Hematopoietic multipotent progenitor cell treated with erythropoietin and hydrocortisone succinate and interleukin-3 and kit ligand, for 4 days (in vitro differentiated cells): Measurements from ENCODE around the gene WDR38.
A peak's percentile ranks its signal among the peaks of the same experiment; 100 is the strongest.

ENCODE experiments used
- DNase-seq: peaks from one replicate; pipeline ENCODE4 v3.0.0-alpha.2; 2015

The WDR38 gene

GRCh38 chr9:124852829-124853531 is at the start of gene WDR38:
TSS of gene WDR38 (plus strand) at chr9:124853460. CDS start at chr9:124853532, 72 bp downstream.
- DNase-seq = peak; percentile 88

DNA sequence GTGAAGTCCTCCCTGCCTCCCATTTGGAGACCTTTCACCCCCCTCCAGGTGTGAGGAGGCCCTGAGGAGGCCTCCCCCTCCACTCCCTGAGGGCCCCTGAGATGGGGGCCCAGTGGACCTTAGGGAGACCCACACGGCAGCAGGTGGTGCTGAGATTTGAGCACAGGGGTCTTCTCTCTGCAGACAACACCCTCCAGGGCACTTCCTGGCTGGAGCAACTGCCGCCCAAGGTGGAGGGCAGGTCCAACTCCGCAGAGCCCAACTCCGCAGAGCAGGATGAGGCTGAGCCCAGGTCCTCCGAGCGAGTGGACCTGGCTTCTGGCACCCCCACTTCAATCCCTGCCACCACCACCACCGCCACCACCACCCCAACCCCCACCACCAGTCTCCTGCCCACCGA is 49.3 kb upstream of the WDR38 start:
- DNase-seq = no peak

DNA sequence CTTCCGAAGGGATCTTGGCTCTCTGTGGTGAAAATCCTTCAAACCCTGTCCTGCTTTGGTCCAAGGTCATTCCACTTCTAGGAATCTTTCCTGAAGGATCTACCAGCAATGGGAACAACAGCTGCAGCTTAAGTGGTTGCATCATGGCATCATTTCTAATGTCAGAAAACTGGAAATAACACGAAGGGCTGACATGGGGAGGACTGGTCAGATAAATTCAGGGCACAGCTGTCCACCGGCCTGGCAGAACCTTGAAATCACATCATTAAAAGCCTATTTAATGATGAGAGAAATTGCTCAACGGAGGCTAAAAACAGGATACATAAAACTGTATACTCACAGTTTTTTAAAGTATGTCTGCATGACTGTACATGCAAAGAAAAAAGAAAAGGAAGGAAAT is 48.1 kb upstream of the WDR38 start:
- DNase-seq = no peak

GRCh38 chr9:124808246-124808956 is 44.9 kb upstream of the WDR38 start:
- DNase-seq = peak; percentile 18

DNA sequence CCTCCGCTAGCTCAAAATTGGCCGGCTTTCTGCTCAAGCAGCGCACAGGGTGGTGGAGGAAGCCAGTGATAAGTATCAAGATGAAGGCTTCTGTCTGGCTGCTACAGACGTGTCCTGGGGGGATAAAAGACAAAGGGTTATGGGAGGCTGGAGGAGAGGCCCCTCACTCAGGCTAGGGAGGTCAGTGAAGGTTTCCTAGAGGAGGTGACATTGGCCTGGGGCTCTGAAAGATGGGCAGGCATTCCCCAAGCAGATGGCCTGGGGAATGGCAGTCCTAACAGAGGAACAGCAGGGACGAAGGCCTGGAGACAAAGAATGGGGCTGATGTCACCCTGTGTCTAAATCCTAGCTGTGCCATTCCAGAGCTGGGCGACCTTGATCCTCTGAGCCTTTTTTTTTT is 44.0 kb upstream of the WDR38 start:
- no peak for DNase-seq

- no peak for DNase-seq
Observed at GRCh38 chr9:124809741-124810500, 43.3 kb upstream of the WDR38 start.

DNA sequence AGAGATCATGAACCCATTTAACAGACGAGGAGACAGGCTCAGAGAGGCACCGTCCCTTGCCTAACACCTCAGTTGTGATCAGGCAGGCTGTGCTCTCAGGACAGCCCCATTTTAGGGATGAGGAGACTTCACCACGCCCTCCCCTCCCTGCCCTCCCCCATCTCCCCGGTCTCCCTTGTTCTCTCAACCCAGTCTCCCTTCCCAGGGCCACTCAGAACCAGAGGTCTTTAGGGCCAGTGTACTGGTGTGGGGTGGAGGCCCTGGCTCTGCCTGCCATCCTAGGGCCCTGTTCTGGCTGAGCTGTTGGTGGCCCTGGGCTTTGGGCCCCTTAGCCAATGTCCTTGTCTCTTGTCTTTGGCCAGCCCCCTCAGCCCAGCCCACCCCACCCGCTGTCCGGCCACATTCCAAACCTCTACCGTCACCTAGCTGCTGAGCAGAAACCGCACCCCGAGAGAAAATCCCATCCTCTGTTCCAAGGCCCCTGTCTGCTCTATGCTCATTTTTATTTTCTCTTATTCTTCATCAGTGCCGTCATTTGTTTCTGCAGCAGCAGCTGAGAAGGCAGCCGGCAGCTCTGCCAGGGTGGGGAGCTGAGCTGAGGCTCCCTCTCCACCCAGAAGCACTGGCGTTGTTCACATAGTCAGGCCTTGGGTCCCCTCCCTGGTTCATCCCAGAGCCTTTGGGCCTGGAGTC is 42.5 kb upstream of the WDR38 start:
- no peak for DNase-seq

- peak; percentile 15 for DNase-seq
Observed at GRCh38 chr9:124812441-124812876, 40.8 kb upstream of the WDR38 start.

DNA sequence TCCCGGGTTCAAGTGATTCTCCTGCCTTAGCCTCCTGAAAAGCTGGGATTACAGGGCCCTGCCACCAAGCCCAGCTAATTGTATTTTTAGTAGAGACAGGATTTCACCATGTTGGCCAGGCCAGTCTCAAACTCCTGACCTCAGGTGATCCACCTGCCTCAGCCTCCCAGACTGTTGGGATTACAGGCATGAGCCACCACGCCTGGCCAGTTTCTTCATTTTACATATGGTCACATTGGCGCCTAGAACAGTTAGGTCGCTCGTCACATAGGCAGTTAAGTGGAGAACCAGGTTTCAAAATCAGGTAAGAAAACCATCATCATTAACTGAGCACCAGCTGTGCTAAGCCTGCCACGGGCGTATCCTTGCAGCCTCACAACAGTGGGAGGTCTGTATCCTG is 40.2 kb upstream of the WDR38 start:
- no peak for DNase-seq

- DNase-seq = no peak
Observed at GRCh38 chr9:124813501-124814163, 39.6 kb upstream of the WDR38 start.

DNA sequence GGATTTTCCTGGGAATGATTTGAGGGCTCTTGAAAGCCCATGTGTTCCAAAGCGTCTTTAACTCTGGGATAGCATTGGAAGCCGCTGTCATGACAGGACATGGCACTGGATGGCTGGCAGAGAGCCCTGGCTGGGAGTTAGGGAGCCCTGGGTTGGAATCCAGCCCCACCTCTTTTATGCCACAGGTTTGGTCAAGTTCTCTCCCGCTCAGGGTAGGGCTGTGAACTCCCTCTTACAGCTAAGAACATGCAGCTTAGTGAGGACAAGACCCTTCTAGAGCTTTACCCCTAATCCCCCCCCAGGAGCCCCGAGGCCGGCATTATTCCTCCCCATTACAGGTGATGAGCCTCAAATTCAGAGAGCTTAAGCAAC is 39.1 kb upstream of the WDR38 start:
- DNase-seq = no peak

- DNase-seq = no peak
Observed at GRCh38 chr9:124815601-124816000, 37.7 kb upstream of the WDR38 start.

- peak; percentile 54 for DNase-seq
Observed at GRCh38 chr9:124818431-124819281, 34.6 kb upstream of the WDR38 start.

GRCh38 chr9:124820698-124821623 is 32.3 kb upstream of the WDR38 start:
- no peak for DNase-seq

DNA sequence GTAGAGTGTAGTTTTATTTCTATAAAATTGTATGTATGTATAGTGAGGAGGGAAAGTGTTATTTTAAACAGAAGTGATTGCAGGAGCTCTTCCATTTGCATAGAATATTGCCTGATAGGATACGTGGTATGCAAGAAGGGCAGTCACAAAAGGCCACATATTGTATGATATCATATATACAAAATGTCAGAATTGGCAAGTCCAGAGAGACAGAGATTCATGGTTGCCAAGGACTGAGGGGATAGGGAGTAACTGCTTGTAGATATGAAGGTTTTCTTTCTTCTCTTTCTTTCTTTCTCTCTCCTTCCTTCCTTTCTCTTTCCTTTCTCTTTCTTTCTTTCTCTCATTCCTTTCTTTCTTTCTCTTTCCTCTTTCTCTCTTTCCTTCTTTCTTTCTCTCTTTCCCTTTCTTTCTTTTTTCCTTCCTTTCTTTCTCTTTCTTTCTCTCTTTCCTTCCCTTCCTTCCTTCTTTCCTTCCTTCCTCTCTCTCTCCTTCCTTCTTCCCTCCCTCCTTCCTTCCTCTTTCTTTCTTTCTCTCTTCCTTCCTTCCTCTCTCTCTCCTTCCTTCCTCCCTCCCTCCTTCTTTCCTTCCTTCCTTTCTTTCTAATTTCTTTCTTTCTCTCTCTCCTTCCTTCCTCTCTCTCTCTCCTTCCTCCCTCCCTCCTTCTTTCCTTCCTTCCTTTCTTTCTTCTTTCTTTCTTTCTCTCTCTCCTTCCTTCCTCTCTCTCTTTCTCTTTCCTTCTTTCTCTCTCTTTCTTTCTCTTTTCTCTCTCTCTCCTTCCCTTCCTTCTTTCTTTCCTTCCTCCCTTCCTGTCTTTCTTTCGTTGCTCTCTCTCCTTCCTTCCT is 24.5 kb upstream of the WDR38 start:
- DNase-seq = peak; percentile 20

DNA sequence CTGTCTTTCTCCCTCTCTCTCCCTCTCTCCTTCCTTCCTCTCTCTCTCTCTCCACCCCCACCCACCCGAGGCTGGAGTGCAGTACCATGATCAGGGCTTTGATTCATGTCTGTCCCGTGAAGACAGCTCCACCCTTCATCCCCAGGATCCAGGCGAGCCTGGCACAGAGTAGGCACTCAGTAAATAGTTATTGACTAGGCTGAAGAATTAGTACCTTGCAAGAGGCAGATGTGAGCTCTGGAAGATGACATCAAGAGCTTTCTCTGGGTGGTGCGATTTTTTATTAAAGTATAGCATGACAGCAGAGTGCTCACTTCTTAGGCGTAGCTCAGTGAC is 24.0 kb upstream of the WDR38 start:
- DNase-seq = no peak

GRCh38 chr9:124830593-124830992 is 22.7 kb upstream of the WDR38 start:
- no peak for DNase-seq

- peak; percentile 40 for DNase-seq
Observed at GRCh38 chr9:124831642-124832364, 21.5 kb upstream of the WDR38 start.

DNA sequence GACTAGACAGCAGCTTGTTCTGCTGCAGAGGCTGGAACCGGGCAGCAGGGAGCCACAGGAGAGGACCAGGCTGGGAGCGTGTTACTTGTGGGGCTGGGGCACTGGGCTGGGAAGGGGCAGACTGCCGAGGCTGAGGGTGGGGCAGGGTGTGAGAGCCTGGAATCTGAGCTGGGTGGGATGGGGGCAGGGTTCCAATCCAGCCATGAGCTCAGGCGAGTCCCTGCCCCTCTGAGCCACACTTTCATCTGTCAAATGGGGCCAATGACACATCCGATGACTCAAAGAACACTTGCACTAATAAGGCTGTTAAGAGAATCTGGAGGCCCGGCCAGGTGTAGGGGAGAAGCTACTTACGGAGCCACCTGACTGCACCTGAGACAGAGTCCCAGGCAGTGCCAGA is 18.7 kb upstream of the WDR38 start:
- no peak for DNase-seq
